Measurements from ENCODE around the gene RHOH.

DNA sequence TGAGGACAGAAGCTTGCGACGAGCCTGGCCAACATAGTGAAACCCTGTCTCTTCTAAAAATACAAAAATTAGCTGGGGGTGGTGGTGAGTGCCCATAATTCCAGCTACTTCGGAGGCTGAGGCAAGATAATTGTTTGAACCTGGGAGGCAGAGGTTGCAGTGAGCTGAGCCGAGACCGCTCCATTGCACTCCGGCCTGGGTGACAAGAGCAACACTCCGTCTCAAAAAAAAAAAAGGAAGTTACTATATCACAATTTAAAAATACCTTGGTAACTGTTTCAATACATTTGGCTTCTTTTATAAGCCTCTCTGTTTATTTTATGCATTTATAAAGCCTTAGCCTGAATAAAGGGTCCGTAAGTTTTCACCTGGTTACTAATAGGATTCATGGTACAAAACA lies 91.7 kb downstream of the RHOH start:
- TF ChIP-seq BHLHE40 (IDR thresholded peaks at IDR 0.05; ENCODE audit: low read depth, low read length) (no peak), POLR2AphosphoS2 (conservative IDR thresholded peaks at IDR 0.05; ENCODE audit: low read length) (no peak), CTCF (IDR thresholded peaks at IDR 0.05) (no peak), POLR2A (IDR thresholded peaks at IDR 0.05; ENCODE audit: low read length) (no peak), CBX2 (IDR thresholded peaks at IDR 0.05; ENCODE audit: borderline replicate concordance, low read depth) (no peak), JUN (IDR thresholded peaks at IDR 0.05) (no peak)
- TF ChIP-seq, protein P1, sequence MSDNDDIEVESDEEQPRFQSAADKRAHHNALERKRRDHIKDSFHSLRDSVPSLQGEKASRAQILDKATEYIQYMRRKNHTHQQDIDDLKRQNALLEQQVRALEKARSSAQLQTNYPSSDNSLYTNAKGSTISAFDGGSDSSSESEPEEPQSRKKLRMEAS (IDR thresholded peaks at IDR 0.05): no peak
- TF ChIP-seq, protein P2, sequence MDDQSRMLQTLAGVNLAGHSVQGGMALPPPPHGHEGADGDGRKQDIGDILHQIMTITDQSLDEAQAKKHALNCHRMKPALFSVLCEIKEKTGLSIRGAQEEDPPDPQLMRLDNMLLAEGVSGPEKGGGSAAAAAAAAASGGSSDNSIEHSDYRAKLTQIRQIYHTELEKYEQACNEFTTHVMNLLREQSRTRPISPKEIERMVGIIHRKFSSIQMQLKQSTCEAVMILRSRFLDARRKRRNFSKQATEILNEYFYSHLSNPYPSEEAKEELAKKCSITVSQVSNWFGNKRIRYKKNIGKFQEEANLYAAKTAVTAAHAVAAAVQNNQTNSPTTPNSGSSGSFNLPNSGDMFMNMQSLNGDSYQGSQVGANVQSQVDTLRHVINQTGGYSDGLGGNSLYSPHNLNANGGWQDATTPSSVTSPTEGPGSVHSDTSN (IDR thresholded peaks at IDR 0.05): no peak

Measured in A549 (cell line).